Activated gamma-delta T cell treated with anti-CD3 and anti-CD28 coated beads, Interleukin-2, amount 50 U/mL, for 16 hours (primary cell): Measurements from ENCODE around the gene LIFR.
A peak's percentile ranks its signal among the peaks of the same experiment; 100 is the strongest.

ENCODE experiments used
- DNase-seq: peaks from one replicate; pipeline ENCODE4 v3.0.0-alpha.2; 2020; ENCODE audit warnings: low read depth

The LIFR gene

DNA sequence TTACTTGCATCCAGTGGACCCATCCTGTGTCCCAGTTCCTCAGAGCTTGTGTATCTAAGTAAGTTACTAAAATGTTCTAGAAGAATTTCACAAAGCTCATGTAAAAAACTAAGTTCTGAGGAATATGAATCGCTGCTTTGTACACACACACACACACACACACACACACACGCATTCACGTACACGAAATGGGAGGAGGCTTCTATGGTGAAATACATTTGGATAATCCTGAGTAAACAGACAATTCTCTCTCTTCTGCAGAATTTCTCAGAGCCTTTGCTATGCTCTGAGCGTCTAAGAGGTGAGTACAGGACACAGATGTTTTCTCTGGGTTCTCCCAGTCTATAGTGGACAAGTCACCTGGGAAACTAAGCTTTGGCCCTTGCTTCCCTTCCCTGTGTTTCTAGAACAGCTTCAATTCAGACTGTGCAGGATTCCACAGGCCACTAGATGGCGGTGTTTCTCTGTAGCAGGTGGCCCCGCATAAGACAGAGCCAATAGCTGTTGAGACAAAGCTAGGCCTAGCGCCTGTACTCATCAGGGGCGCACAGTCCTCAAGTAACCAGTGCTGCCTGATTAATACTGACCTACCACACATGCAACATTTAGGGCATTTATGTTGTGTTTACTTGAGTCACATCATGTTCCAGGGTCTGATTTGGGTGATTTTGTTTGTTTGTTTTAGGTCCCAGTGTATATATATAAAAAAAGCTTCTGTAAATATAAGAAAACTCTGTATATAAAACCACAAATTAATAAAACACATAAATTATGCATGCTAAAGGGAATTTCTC is 114.8 kb downstream of the LIFR start:
- peak; percentile 65 for DNase-seq

- no peak for DNase-seq
These were observed 117.7 kb downstream of the LIFR start for GRCh38 chr5:38438757-38439156.

DNA sequence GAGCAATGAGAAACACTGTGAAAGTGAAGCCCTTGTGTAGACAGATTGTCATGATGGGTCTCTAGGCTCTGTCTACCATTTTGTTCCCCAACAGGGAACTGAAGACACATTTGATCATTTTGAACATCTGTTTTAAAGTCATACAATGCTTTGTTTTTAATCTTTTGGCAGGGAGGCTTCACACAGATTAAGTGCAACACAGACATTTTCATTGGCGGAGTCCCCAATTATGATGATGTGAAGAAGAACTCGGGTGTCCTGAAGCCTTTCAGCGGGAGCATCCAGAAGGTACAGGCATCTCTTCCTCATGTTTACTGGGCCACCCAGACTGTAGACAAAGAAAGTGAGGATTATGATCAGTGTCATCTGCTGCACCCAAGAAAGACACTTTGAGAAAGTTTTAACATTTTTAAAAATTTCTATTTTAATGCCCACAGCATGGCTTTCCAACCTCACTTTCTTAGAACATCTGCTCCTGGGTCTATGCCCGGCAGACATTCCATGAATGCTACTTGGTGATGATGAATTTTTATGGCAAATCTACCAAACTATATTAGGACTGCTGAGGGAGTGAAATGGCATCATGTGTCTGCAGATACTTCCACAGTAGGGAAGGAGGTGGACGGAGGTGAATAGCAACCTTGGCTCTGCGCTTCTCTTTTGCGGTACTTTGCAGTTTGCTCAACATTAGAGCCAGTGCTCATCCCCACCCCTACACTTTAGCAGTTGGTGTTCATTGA is 121.3 kb downstream of the LIFR start:
- DNase-seq: no peak

DNA sequence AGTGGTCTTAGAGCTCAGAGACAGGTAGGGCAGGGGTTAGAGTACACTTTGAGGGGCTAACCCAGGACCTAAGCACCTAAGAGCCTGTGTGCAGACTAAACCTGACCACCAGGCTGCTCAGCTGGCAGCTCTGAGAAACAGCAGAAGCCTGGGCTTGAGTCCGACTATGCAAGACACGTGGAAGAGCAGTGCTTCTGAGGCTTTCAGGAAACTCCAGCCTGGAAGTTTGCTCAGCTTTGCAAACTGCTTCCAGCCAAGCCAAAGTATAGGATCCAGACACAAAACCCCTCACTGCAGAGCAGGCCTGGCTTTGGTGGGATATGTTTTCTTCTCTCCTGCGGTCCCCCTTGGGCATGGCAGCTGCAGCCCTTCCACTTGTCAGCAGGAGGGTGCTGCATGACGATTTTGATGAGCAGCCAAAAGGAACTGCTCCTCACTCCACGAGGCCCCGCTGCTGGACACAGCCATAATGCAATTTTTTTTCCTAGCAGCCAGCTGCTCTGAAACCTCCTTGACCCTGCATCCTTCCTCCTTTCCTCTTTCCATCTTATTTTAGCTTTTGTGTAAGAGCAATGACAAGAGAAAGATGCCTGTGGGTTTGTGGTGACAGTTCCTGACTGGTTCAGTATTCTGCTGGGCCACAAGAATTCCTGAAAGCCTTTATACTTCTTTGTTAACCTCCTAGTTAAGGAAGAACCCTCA is 123.1 kb downstream of the LIFR start:
- DNase-seq: no peak

DNA sequence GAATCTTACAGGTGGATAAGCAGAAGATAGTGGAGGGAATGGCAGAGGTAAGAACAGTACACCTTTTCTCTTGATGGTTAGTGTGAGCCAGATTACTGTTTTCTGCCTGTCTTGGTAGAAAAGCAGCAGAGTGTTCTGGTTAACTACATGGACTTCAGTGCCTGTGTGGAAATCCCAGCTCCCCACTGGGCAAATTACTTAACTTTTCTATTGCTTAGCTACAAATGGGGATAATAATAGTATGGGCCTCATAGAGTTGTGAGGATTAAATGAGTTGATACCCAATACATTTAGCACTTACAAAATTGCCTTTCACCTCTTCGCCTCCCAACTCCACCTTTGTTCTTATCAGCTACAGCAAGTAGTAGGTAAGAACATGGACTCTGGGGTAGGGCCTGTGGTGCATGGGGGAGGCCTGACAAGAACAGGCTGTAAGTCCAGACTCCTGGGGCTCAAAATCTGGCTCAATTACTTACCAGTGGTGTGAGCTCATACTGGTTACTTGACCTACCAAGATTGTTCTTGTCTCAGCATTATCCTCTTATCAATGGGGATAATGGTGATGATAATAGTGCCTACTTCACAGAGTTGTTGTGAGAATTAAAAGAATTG is 125.1 kb downstream of the LIFR start:
- no peak for DNase-seq

- DNase-seq: no peak
These were observed 129.2 kb downstream of the LIFR start for GRCh38 chr5:38426986-38427950.

GRCh38 chr5:38426490-38426889 is 130.0 kb downstream of the LIFR start:
- DNase-seq: no peak
